Neural progenitor cell (in vitro differentiated cells): ENCODE data around the gene HIVEP2. TPM values are rescaled to one million over a fixed set of nuclear protein-coding genes. Genes with fewer than 3 reads are reported as not detected.

Source experiments
- DNase-seq: peaks from one replicate; pipeline ENCODE4 v3.0.0-alpha.2; 2016; ENCODE audit warnings: low spot score
- H2AFZ ChIP-seq: fragments of 200-600 bp; sonication (generic); replicated peaks from 2 replicates; pipeline ENCODE4 v1.6.1; 2016; ENCODE audit warnings: antibody characterized with exemption
- H3F3A ChIP-seq: fragments of 200-600 bp; sonication (generic); 2 replicates; pipeline ENCODE4 v1.6.1; 2016; ENCODE audit warnings: antibody characterized with exemption, low read depth
- H3K27ac ChIP-seq: fragments of 200-600 bp; sonication (generic); 2 replicates; pipeline ENCODE4 v1.5.1; 2016; ENCODE audit warnings: mild to moderate bottlenecking
- H3K27me3 ChIP-seq: fragments of 200-600 bp; sonication (generic); 2 replicates; pipeline ENCODE4 v1.6.1; 2016; ENCODE audit warnings: mild to moderate bottlenecking, moderate library complexity
- H3K36me3 ChIP-seq: fragments of 200-600 bp; sonication (generic); 2 replicates; pipeline ENCODE4 v1.5.1; 2016
- H3K4me1 ChIP-seq: fragments of 200-600 bp; sonication (generic); 2 replicates; pipeline ENCODE4 v1.6.1; 2016; ENCODE audit warnings: mixed run types
- H3K4me2 ChIP-seq: fragments of 200-600 bp; sonication (generic); 2 replicates; pipeline ENCODE4 v1.6.1; 2016
- H3K4me3 ChIP-seq: fragments of 200-600 bp; sonication (generic); 2 replicates; pipeline ENCODE4 v1.5.1; 2016
- H3K79me2 ChIP-seq: fragments of 200-600 bp; sonication (generic); 2 replicates; pipeline ENCODE4 v1.6.1; 2016; ENCODE audit warnings: low read depth
- H3K9ac ChIP-seq: fragments of 200-600 bp; sonication (generic); 2 replicates; pipeline ENCODE4 v1.6.1; 2016
- H3K9me3 ChIP-seq: fragments of 200-600 bp; sonication (generic); 2 replicates; pipeline ENCODE4 v1.5.1; 2016; ENCODE audit warnings: low read depth
- H4K20me1 ChIP-seq: fragments of 200-600 bp; sonication (generic); 2 replicates; pipeline ENCODE4 v1.6.1; 2016; ENCODE audit warnings: low read depth
- H3K27ac Mint-ChIP-seq: 3 replicates; pipeline ENCODE4 v1.8.0; 2021; ENCODE audit warnings: mixed read lengths
- H3K27me3 Mint-ChIP-seq: 2 replicates; pipeline ENCODE4 v1.8.0; 2022; ENCODE audit warnings: low read depth, mild to moderate bottlenecking, inconsistent platforms, moderate library complexity, mixed read lengths; ENCODE audit not compliant: insufficient read depth
- H3K36me3 Mint-ChIP-seq: 3 replicates; pipeline ENCODE4 v1.8.0; 2021; ENCODE audit warnings: mixed read lengths
- H3K4me1 Mint-ChIP-seq: 3 replicates; pipeline ENCODE4 v1.8.0; 2021; ENCODE audit warnings: mixed read lengths
- H3K4me3 Mint-ChIP-seq: 3 replicates; pipeline ENCODE4 v1.8.0; 2021; ENCODE audit warnings: mild to moderate bottlenecking, moderate library complexity, mixed read lengths
- H3K9me3 Mint-ChIP-seq: 3 replicates; pipeline ENCODE4 v1.8.0; 2020; ENCODE audit warnings: mixed read lengths
- CTCF ChIP-seq: fragments of 200-600 bp; sonication (generic); IDR thresholded peaks from 2 replicates; pipeline ENCODE4 v1.5.1; 2017; ENCODE audit warnings: antibody characterized with exemption, mild to moderate bottlenecking
- EZH2 ChIP-seq: fragments of 200-600 bp; sonication (generic); IDR thresholded peaks from 2 replicates; pipeline ENCODE4 v1.6.1; 2017; ENCODE audit warnings: antibody characterized with exemption, mild to moderate bottlenecking, moderate library complexity
- EZH2phosphoT487 ChIP-seq: fragments of 200-600 bp; sonication (generic); IDR thresholded peaks from 2 replicates; pipeline ENCODE4 v1.6.1; 2017; ENCODE audit warnings: antibody characterized with exemption
- total RNA-seq: library from RNA; depleted of rRNA; stranded (reverse); fragments of >200 nt; gene quantifications from 2 replicates; pipeline ENCODE4 v1.2.3, GENCODE V29; 2015; ENCODE audit warnings: low replicate concordance

HIVEP2 gene
- total RNA-seq, 1 donor from 2014 or later: 2.1 TPM

GRCh38 chr6:142968601-142969000 lies 23.6 kb upstream of the HIVEP2 start:
- Mint-ChIP-seq H3K27ac (no peak overlapping the region), H3K9me3 (no peaks in the 10 kb centered on the region), H3K4me3 (no peak overlapping the region), H3K4me1 (no peaks in the 10 kb centered on the region), H3K36me3 (no peaks in the 10 kb centered on the region), H3K27me3 (no peaks in the 10 kb centered on the region)
- Histone ChIP-seq H4K20me1 (no peaks in the 10 kb centered on the region), H3K36me3 (no peaks in the 10 kb centered on the region), H3F3A (no peaks in the 10 kb centered on the region), H3K4me2 (no peak overlapping the region), H3K9ac (no peak overlapping the region), H3K4me3 (no peak overlapping the region), H3K4me1 (no peaks in the 10 kb centered on the region), H2AFZ (no peak overlapping the region), H3K27me3 (no peaks in the 10 kb centered on the region), H3K27ac (no peak overlapping the region), H3K79me2 (no peaks in the 10 kb centered on the region), H3K9me3 (no peaks in the 10 kb centered on the region)
- DNase-seq: no peak
- TF ChIP-seq EZH2phosphoT487 (no peak), EZH2 (no peak), CTCF (no peak)

- Mint-ChIP-seq H3K27ac (no peak overlapping the region), H3K9me3 (no peaks in the 10 kb centered on the region), H3K27me3 (no peaks in the 10 kb centered on the region), H3K4me3 (no peak overlapping the region), H3K36me3 (no peaks in the 10 kb centered on the region), H3K4me1 (no peaks in the 10 kb centered on the region)
- no peak overlapping the region for H3K4me3 ChIP-seq
- DNase-seq: no peak
- no peak for TF ChIP-seq EZH2
- TF ChIP-seq CTCF: no peak
- TF ChIP-seq EZH2phosphoT487: no peak
- no peaks in the 10 kb centered on the region for H3K4me1 ChIP-seq
- no peaks in the 10 kb centered on the region for H3F3A ChIP-seq
- no peaks in the 10 kb centered on the region for H3K9me3 ChIP-seq
- no peak overlapping the region for H2AFZ ChIP-seq
- H3K4me2 ChIP-seq: no peak overlapping the region
- no peaks in the 10 kb centered on the region for H3K27me3 ChIP-seq
- no peaks in the 10 kb centered on the region for H3K36me3 ChIP-seq
- H4K20me1 ChIP-seq: no peaks in the 10 kb centered on the region
- no peak overlapping the region for H3K9ac ChIP-seq
- no peak overlapping the region for H3K27ac ChIP-seq
- no peaks in the 10 kb centered on the region for H3K79me2 ChIP-seq
Observed at GRCh38 chr6:142966294-142966693, 21.3 kb upstream of the HIVEP2 start.

GRCh38 chr6:142965164-142965563 lies 20.2 kb upstream of the HIVEP2 start:
- no peaks in the 10 kb centered on the region for H3K9me3 ChIP-seq
- no peak overlapping the region for H2AFZ ChIP-seq
- H3K4me3 Mint-ChIP-seq: no peak overlapping the region
- no peaks in the 10 kb centered on the region for H3K27me3 ChIP-seq
- H3F3A ChIP-seq: no peaks in the 10 kb centered on the region
- no peak overlapping the region for H3K9ac ChIP-seq
- no peaks in the 10 kb centered on the region for H3K4me1 ChIP-seq
- H3K27ac Mint-ChIP-seq: no peak overlapping the region
- TF ChIP-seq CTCF (no peak), EZH2phosphoT487 (no peak), EZH2 (no peak)
- H3K9me3 Mint-ChIP-seq: no peaks in the 10 kb centered on the region
- no peaks in the 10 kb centered on the region for H4K20me1 ChIP-seq
- no peaks in the 10 kb centered on the region for H3K4me1 Mint-ChIP-seq
- no peak overlapping the region for H3K27ac ChIP-seq
- no peaks in the 10 kb centered on the region for H3K36me3 Mint-ChIP-seq
- DNase-seq: no peak
- no peak overlapping the region for H3K4me3 ChIP-seq
- no peaks in the 10 kb centered on the region for H3K79me2 ChIP-seq
- no peak overlapping the region for H3K4me2 ChIP-seq
- no peaks in the 10 kb centered on the region for H3K27me3 Mint-ChIP-seq
- H3K36me3 ChIP-seq: no peaks in the 10 kb centered on the region

- Histone ChIP-seq H3F3A (no peaks in the 10 kb centered on the region), H3K4me1 (no peaks in the 10 kb centered on the region), H3K4me3 (no peak overlapping the region), H3K27ac (no peak overlapping the region), H3K79me2 (no peaks in the 10 kb centered on the region), H2AFZ (no peak overlapping the region), H3K9ac (no peak overlapping the region), H4K20me1 (no peaks in the 10 kb centered on the region), H3K9me3 (no peaks in the 10 kb centered on the region), H3K4me2 (no peak overlapping the region), H3K27me3 (no peaks in the 10 kb centered on the region), H3K36me3 (no peaks in the 10 kb centered on the region)
- no peaks in the 10 kb centered on the region for H3K27me3 Mint-ChIP-seq
- no peaks in the 10 kb centered on the region for H3K36me3 Mint-ChIP-seq
- no peak for DNase-seq
- no peak overlapping the region for H3K27ac Mint-ChIP-seq
- no peaks in the 10 kb centered on the region for H3K9me3 Mint-ChIP-seq
- no peak overlapping the region for H3K4me3 Mint-ChIP-seq
- TF ChIP-seq EZH2phosphoT487 (no peak), EZH2 (no peak), CTCF (no peak)
- H3K4me1 Mint-ChIP-seq: no peaks in the 10 kb centered on the region
Observed at GRCh38 chr6:142960098-142960497, 15.1 kb upstream of the HIVEP2 start.
